ENCODE measurements around the gene DNM3.
"Not testable (repeated sequence)": the region's sequence is repeated elsewhere in the genome, so short reads cannot be mapped to it uniquely, and the experiment has no call there.

DNM3 gene

GRCh38 chr1:171841050-171841910, at the start of gene DNM3:
TSS of gene DNM3 (plus strand) at chr1:171841498. CDS start at chr1:171841657, 159 bp downstream.
- no peak for DNase-seq (ENCODE audit: low read depth)

- no peak for DNase-seq (ENCODE audit: low read depth)
Measured at GRCh38 chr1:171792656-171793369, 48.5 kb upstream of the DNM3 start.

GRCh38 chr1:171793636-171794035, 47.7 kb upstream of the DNM3 start:
- DNase-seq (ENCODE audit: low read depth): no peak

GRCh38 chr1:171794085-171794484, 47.2 kb upstream of the DNM3 start:
- DNase-seq (ENCODE audit: low read depth): peak; percentile 47

- DNase-seq (ENCODE audit: low read depth): no peak
Measured at GRCh38 chr1:171796592-171796991, 44.7 kb upstream of the DNM3 start.

- no peak for DNase-seq (ENCODE audit: low read depth)
Measured at GRCh38 chr1:171798311-171798710, 43.0 kb upstream of the DNM3 start.

GRCh38 chr1:171798765-171799164, 42.5 kb upstream of the DNM3 start:
- no peak for DNase-seq (ENCODE audit: low read depth)

GRCh38 chr1:171799166-171799565, 42.1 kb upstream of the DNM3 start:
- DNase-seq (ENCODE audit: low read depth): no peak

- DNase-seq (ENCODE audit: low read depth): not testable (repeated sequence)
Measured at GRCh38 chr1:171799698-171800097, 41.6 kb upstream of the DNM3 start.

- DNase-seq (ENCODE audit: low read depth): no peak
Measured at GRCh38 chr1:171800342-171800741, 41.0 kb upstream of the DNM3 start.

- DNase-seq (ENCODE audit: low read depth): no peak
Measured at GRCh38 chr1:171800851-171801250, 40.4 kb upstream of the DNM3 start.

- no peak for DNase-seq (ENCODE audit: low read depth)
Measured at GRCh38 chr1:171801487-171801891, 39.8 kb upstream of the DNM3 start.

- DNase-seq (ENCODE audit: low read depth): no peak
Measured at GRCh38 chr1:171802207-171802606, 39.1 kb upstream of the DNM3 start.

GRCh38 chr1:171803045-171803444, 38.3 kb upstream of the DNM3 start:
- no peak for DNase-seq (ENCODE audit: low read depth)

- no peak for DNase-seq (ENCODE audit: low read depth)
Measured at GRCh38 chr1:171803461-171804022, 37.8 kb upstream of the DNM3 start.

- DNase-seq (ENCODE audit: low read depth): no peak
Measured at GRCh38 chr1:171805395-171806115, 35.7 kb upstream of the DNM3 start.

- DNase-seq (ENCODE audit: low read depth): no peak
Measured at GRCh38 chr1:171807556-171807955, 33.7 kb upstream of the DNM3 start.

- DNase-seq (ENCODE audit: low read depth): no peak
Measured at GRCh38 chr1:171809834-171810233, 31.5 kb upstream of the DNM3 start.

- DNase-seq (ENCODE audit: low read depth): no peak
Measured at GRCh38 chr1:171811672-171812071, 29.6 kb upstream of the DNM3 start.

GRCh38 chr1:171814692-171815091, 26.6 kb upstream of the DNM3 start:
- DNase-seq (ENCODE audit: low read depth): no peak

- DNase-seq (ENCODE audit: low read depth): no peak
Measured at GRCh38 chr1:171816300-171816901, 24.9 kb upstream of the DNM3 start.
